Measurements from ENCODE around the gene DLL4.
"Not testable (repeated sequence)": the region's sequence is repeated elsewhere in the genome, so short reads cannot be mapped to it uniquely, and the experiment has no call there.

The DLL4 gene

GRCh38 chr15:40943764-40944365 is 14.7 kb downstream of the DLL4 start:
- DNase-seq: no peak

DNA sequence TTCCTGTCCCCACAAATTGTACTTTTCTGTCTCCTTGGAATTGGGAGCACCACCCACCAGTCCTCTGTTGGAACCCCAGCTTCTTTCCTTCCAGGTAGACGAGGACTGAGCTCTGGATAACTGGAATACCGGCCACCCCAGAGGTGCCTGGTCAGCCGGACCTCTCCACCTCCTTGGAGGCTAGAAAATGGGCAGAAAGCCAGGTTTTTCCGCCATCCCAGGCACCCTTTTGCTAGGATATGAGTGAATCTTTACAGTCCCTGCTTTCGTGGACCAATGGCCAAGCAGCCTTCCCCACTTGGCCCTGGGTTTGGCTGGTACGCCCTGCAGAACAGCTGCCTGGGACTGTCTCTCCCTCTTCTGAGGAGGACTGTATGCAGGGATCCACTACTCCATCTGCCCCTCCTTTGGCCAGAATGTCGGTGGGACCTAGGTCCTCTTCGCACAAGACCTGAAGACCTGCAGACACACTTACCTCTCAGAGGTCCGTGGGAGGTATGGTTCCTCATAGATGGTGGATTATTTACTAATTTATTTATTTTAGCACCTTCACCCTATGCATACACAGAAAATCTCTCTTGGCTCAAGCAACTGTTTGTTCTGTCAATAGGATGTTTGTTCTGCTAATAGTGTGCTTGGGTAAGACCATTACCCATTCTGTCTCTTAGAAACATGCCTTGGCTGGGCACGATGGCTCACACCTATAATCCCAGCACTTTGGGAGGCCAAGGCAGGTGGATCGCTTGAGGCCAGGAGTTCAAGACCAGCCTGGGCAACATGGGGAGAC is 15.6 kb downstream of the DLL4 start:
- no peak for DNase-seq

DNA sequence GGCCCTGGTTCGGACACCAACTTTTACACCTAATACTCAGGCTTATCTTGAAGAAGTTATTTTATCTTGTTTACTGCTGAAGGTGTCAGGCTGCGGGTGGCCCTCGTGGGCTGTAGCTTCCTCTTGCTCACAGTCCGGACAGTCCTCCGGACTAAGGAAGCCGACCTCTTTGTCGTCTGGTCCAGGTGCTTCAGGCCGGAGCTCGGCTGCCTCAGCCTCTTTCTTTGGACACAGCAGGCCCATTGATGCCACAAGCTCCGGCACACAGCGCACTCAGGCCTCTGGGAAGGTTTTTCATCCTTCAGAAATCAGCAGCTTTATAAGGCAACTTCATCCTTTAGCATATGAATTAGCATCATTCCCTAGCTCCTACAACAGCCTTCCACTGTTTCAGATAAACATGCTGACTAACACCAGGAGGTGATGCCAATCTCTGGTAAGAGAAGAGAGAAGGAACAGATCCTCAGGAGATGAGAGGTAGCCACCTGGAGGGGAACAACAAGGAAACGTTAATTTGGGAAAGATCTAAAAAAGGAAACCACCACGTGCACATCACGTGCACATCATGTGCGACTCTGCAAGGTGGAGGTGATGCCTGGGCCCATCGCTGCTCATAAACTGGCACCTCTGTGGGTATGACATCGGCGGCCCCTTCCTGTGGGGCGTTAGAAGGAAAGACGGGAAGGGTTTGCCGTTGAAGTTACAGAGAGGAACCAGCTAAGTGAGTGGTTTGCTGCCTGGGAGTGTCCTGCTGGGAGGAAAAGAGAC is 19.8 kb downstream of the DLL4 start:
- DNase-seq: no peak

- no peak for DNase-seq
These were observed 20.6 kb downstream of the DLL4 start for GRCh38 chr15:40949756-40950207.

- no peak for DNase-seq
These were observed 22.6 kb downstream of the DLL4 start for GRCh38 chr15:40951764-40952163.

GRCh38 chr15:40952301-40952900 is 23.3 kb downstream of the DLL4 start:
- DNase-seq: peak in 1 of 2 experiments; percentile 58

DNA sequence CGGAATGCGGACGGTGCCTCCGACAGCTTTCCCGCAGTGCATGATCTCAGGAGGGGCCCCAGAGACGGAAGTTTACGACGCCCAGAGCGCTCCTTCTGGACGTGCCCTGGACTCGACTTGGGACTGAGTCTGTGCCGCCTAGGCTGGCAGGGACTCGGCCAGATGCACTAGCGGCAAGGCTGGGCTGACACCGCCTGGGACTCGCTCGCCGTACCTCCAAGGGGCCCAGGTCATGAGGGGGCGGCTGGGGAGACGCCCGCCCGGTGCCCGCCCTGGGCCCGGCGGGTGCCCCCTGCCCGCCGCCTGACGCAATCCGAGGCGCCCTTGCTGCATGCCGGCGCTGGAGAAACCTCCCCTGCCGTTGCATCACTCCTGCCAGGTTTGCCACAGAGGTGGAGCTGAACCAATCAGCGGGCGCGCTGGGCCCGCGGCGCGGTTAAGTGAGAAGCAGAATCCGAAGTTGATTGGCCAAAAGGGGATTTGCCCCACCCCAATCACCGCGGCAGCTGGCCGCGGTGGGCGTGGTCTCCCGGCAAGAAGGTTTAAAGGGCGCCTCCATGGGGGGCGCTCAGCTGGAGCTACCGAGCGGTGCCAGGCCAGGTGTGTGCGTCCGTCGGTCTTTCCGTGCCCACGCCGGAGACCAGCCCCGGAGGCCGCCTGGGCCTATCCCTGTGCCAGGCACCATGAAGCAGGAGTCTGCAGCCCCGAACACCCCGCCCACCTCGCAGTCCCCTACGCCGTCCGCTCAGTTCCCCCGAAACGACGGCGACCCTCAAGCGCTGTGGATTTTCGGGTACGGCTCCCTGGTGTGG is 24.0 kb downstream of the DLL4 start, which contains the start of gene CHAC1:
Gene CHAC1, plus strand, starts transcription at position 571 of the 812 bp plus-strand sequence. Its CDS starts 113 bp downstream, at position 684.
- peak; percentile 85 to 97 for DNase-seq

- DNase-seq: peak in 1 of 2 experiments; percentile 35
These were observed 24.6 kb downstream of the DLL4 start for GRCh38 chr15:40953713-40954074.

DNA sequence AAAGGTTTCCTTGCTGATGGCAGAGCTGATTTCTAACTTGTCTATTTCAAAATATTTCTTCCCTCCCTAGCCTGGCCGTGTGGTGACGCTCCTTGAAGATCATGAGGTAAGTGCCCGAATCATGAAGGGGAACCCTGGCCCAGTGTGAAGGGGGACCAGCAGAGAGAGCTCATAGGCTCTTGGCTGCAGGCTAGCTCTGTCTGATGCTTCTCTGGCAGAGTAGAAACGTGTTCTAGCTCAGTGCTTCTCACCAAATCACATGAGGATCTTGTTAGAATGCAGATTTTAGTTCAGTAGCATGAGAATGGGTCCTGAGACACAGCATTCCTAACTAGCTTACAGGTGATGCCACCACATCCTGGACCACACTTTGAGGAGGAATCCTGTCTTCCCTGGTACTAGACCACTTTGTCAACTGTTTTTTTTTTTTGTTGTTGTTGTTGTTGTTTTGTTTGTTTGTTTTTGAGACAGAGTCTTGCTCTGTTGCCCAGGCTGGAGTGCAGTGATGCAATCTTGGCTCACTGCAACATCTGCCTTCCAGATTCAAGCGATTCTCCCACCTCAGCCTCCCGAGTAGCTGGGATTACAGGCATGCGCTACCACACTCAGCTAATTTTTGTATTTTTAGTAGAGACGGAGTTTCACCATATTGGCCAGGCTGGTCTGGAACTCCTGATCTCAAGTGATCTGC is 25.2 kb downstream of the DLL4 start:
- DNase-seq: not testable (repeated sequence)

DNA sequence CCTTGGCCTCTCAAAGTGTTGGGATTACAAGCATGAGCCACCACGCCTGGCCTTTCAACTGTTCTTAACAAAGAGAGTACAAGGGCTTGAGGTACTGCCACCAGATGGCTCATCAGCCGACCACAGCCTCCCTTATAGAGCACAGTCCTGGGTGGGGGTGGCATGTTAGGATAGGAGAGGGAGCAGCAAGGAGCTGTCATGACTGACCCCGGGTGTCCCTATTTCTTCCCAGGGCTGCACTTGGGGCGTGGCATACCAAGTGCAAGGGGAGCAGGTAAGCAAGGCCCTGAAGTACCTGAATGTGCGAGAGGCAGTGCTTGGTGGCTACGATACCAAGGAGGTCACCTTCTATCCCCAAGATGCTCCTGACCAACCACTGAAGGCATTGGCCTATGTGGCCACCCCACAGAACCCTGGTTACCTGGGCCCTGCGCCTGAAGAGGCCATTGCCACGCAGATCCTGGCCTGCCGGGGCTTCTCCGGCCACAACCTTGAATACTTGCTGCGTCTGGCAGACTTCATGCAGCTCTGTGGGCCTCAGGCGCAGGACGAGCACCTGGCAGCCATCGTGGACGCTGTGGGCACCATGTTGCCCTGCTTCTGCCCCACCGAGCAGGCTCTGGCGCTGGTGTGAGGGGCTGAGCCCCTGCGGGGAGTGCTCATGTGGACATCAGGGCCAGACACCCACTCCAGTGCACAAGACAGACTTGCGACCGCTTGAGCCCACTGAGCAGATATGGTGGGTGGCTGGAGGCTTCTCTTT is 26.2 kb downstream of the DLL4 start:
- DNase-seq: no peak

DNA sequence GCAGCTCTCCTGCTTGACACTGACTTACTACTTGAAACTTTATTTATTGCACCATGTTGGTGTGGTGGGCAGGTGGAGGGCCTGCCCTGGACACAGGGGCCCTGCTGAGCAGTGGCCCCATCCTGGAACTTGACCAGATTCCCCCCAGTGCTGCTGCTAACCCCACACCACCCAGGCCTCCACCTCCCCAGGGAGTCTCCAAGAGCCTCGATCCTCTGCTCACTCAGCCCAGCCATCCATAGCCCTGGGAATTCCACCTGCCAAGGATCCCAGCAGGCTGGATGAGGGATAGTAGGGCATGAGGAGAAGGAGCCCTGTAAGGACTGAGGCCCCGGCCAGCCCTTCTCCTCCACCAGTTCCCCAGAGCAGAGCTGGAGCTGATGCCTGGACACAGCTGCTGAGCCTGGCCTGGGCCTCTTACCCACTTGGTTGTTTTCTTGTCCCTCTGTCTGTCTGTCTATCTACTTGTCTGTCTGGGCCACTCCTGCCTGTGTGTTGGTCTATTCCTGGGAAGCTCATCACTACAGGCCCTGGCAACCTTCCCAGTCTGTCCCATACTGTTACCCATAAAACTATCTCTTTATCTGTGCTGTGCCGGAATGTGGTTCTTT is 26.9 kb downstream of the DLL4 start:
- DNase-seq: no peak

DNA sequence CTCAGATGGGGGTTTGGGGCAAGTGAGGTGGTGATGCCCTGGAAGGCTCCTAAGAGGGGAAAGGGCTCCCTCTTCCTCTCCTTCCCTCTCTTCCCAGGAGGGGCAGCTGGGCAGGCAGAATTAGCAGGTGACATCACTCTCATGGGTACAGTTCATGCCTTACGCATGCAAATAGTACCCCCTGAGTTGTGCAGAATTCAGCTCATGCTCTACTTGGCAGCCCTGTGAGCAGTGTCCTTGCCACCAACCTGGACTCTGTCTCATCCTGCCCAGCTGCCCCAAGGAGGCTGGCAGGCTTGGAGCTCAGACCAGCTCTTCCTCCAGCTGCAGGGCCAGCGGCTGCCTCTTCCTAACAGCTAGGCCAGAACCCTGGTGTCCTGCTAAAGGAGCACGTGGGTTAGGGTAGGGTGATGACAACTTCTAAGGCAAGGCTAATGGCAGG is 27.4 kb downstream of the DLL4 start:
- no peak for DNase-seq

GRCh38 chr15:40957041-40957555 is 28.0 kb downstream of the DLL4 start:
- no peak for DNase-seq

DNA sequence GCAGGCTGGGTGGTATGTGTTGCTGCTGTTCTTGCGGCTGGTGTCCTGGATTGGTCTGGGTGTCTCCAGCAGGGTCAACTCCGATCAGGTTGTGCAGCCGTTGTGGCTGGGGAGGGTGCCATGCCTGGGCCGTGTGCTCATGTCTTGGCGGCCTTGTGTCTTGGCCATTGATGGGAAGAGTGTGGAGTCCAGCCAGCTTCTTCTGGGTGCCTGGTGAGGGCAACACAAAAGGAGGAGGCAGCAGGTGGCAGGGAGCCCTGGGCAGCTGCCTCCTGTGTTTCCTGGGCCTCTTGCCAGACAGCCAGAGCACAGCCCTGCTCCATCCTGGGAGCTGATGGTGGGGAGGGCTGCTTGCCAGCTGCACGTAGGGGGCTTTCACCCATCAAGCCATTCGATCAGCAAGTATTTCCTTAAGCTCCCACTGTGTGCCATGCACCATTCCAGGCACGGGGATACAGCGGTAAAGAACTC is 28.5 kb downstream of the DLL4 start:
- DNase-seq: no peak

DNA sequence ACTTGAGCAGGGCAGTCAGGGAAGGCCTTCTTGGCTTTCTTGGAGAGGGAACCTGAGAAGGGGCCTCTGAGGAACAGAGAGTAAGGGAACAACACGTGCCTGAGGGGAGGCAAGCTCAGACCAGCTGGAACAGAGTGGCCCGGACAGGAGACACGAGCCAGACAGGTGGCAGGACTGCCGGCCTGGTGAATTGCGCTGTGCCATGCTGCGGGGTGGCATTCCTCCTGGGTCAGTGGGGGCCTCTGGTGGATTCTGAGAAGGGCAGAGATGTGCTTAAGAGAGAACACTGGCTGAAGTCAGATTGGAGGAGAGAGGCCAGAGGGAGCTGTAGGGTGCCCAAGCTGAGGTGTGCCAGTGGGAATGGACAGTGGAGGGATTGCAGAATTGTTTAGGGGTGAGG is 29.0 kb downstream of the DLL4 start:
- no peak for DNase-seq

DNA sequence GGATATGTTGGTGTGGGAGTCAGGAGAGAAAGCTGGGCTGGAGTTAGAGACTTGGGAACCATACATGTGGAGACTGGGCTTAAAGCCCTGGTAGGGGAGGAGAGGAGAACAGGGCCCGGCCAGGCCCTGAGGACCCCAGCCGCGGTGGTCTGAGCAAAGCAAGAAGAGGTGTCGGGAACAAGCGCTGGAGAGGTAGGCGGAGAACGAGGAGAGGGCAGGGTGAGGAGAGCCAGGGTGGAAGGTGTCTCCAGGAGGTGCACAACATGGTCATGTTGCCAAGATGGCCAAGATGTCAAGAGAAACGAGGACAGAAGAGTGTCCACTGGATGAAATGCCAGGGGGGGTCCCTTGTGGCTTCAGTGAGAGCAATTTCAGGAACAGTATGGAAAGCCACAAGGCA is 29.6 kb downstream of the DLL4 start:
- DNase-seq: no peak

DNA sequence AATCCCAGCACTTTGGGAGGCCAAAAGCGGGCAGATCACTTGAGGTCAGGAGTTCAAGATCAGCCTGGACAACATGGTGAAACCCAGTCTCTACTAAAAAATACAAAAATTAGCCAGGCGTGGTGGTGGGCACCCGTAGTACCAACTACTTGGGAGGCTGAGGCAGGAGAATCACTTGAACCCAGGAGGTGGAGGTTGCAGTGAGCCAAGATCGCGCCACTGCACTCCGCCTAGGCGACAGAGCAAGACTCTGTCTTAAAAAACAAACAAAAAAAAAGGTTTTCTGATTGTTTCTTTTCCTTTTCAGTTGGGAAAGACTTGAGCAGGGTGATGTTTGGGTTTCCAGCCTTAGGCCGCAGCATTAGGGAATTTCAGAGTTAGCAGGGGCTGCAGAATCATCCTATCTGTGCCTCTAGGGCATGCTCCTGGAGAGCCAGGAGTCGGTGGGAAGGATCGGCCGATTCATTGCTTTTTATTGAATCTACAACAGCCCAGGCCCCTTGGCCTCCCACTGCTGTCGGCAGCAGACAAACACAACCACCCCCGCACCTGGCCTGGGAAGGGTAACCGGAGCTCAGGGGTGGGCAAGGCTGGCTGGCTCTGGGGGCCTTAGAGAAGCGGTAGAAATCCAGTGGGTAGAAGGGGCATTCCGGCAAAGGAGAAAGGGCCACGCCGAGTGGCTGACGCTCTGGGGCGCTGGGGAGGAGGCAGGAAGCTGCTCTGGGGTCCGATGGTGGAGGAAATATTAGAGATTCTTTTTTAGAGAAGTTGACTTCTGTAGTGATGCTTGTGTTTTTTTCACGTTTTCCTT is 30.4 kb downstream of the DLL4 start:
- no peak for DNase-seq

DNA sequence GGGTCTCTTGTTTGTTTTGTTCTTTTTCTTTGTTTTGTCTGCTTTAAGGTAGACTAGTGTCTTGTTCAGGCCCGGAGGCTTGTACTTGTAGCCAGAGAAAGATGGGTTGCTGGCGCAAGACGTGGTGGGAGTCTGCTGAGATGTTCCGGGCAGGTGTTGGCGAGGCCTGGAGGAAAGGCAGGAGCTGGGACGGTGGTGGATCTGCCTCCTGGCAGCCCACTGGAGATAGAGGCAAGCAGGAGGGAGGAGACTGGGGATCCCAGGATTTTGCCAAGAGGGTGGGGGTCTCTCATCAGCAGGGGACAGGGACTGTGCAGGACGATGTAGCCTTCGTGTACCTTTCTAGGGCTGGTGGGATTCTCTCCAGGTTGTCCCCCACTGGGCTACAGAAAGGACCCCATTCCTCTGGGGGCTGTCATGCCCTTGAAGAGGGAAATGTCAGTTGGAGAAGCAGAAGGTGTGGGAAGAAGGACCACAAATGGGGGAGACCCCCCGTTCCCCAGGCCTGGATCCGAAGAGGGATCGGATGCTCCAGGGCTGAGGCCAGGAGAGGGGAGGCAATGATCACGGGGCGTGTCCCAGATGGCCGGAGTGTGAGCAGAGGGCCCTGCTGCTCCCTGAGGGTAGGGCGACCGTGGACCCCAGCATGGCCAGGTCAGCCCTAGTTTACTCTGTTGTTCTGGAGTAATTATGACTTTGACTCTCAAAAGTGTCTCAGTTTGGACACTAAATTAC is 31.2 kb downstream of the DLL4 start:
- DNase-seq: no peak
